Measurements from ENCODE around the gene UNKL. TPM values are rescaled to one million over a fixed set of nuclear protein-coding genes. Genes with fewer than 3 reads are reported as not detected.

Gene UNKL
- total RNA-seq, 1 donor from 2014 or later: 6.1 TPM

DNA sequence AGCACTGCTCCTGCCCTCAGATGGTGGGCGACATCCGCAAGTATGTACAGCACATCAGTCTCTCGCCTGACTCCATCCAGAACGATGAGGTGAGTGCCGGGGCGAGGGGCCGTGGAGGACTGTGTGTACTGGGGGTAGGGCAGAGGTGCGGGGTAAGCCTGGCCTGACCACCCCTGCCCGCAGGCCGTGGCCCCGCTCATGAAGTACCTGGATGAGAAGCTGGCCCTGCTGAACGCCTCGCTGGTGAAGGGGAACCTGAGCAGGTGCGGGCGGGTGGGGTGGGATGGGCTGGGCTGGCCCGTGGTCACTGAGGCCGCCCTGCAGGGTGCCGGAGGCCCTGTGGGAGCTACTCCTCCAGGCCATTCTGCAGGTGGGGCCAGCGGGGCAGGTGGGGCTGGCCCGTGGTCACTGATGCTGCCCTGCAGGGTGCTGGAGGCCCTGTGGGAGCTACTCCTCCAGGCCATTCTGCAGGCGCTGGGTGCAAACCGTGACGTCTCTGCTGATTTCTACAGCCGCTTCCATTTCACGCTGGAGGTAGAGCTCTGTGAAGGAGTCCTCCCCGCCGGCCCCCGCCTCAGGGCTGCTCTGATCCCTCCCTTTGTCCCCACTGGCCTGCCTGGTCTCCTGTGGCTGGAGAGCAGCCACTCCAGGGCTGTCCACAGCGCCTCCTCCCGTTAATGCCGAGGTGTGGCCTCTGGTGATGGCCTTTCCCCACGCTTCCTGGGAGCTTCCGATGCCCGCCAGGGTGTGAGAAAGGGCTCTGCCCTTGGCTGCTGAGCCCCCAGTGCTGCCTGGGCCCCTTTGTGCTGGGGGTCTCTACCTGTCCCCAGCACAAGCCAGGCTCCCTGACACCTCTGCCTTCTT, 67.8 kb downstream of the UNKL start:
- H3K9me3 Mint-ChIP-seq: no peaks in the 10 kb centered on the region
- H3K27ac Mint-ChIP-seq: no peak overlapping the region
- H3K36me3 ChIP-seq: no peaks in the 10 kb centered on the region
- H3K4me3 ChIP-seq: no peak overlapping the region
- peaks cover 5% of the 10 kb centered on the region for H3F3A ChIP-seq (ENCODE audit: low read depth)
- H3K27me3 Mint-ChIP-seq (ENCODE audit: insufficient read depth, low read depth): peaks cover 14% of the 10 kb centered on the region
- H3K27ac ChIP-seq: no peak overlapping the region
- peaks cover 19% of the 10 kb centered on the region for H3K4me1 Mint-ChIP-seq
- H3K4me2 ChIP-seq: no peak overlapping the region
- peaks cover 9% of the 10 kb centered on the region for H3K4me1 ChIP-seq
- H3K79me2 ChIP-seq (ENCODE audit: low read depth): peaks cover 13% of the 10 kb centered on the region
- no peaks in the 10 kb centered on the region for H3K9me3 ChIP-seq (ENCODE audit: low read depth)
- no peak overlapping the region for H3K4me3 Mint-ChIP-seq
- peaks cover 13% of the 10 kb centered on the region for H4K20me1 ChIP-seq (ENCODE audit: low read depth)
- no peak overlapping the region for H2AFZ ChIP-seq (replicated peaks)
- H3K36me3 Mint-ChIP-seq: no peaks in the 10 kb centered on the region
- no peak for DNase-seq (ENCODE audit: low spot score)
- no peak for TF ChIP-seq EZH2 (IDR thresholded peaks at IDR 0.05)
- TF ChIP-seq, protein P1, sequence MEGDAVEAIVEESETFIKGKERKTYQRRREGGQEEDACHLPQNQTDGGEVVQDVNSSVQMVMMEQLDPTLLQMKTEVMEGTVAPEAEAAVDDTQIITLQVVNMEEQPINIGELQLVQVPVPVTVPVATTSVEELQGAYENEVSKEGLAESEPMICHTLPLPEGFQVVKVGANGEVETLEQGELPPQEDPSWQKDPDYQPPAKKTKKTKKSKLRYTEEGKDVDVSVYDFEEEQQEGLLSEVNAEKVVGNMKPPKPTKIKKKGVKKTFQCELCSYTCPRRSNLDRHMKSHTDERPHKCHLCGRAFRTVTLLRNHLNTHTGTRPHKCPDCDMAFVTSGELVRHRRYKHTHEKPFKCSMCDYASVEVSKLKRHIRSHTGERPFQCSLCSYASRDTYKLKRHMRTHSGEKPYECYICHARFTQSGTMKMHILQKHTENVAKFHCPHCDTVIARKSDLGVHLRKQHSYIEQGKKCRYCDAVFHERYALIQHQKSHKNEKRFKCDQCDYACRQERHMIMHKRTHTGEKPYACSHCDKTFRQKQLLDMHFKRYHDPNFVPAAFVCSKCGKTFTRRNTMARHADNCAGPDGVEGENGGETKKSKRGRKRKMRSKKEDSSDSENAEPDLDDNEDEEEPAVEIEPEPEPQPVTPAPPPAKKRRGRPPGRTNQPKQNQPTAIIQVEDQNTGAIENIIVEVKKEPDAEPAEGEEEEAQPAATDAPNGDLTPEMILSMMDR (IDR thresholded peaks at IDR 0.05): peak; percentile 18
- no peak overlapping the region for H3K9ac ChIP-seq
- H3K27me3 ChIP-seq: peaks cover 33% of the 10 kb centered on the region

- H3K4me3 Mint-ChIP-seq: no peak overlapping the region
- no peaks in the 10 kb centered on the region for H3K36me3 Mint-ChIP-seq
- Histone ChIP-seq H3K9me3 (ENCODE audit: low read depth) (no peaks in the 10 kb centered on the region), H3K79me2 (ENCODE audit: low read depth) (peaks cover 5% of the 10 kb centered on the region), H4K20me1 (ENCODE audit: low read depth) (peaks cover 11% of the 10 kb centered on the region), H3K4me3 (no peak overlapping the region), H3K27ac (no peak overlapping the region), H3F3A (ENCODE audit: low read depth) (peaks cover 5% of the 10 kb centered on the region), H3K36me3 (no peaks in the 10 kb centered on the region), H3K9ac (no peak overlapping the region), H3K4me2 (no peak overlapping the region), H2AFZ (replicated peaks) (no peak overlapping the region), H3K27me3 (peaks cover 41% of the 10 kb centered on the region), H3K4me1 (peaks cover 9% of the 10 kb centered on the region)
- H3K27ac Mint-ChIP-seq: no peak overlapping the region
- peaks cover 19% of the 10 kb centered on the region for H3K4me1 Mint-ChIP-seq
- peaks cover 14% of the 10 kb centered on the region for H3K27me3 Mint-ChIP-seq (ENCODE audit: insufficient read depth, low read depth)
- no peaks in the 10 kb centered on the region for H3K9me3 Mint-ChIP-seq
- TF ChIP-seq, protein P1 (IDR thresholded peaks at IDR 0.05): no peak
- TF ChIP-seq EZH2 (IDR thresholded peaks at IDR 0.05): no peak
- no peak for TF ChIP-seq EZH2phosphoT487 (IDR thresholded peaks at IDR 0.05)
- no peak for DNase-seq (ENCODE audit: low spot score)
Measured at GRCh38 chr16:1345651-1346421, 68.7 kb downstream of the UNKL start.

GRCh38 chr16:1345087-1345486, 69.4 kb downstream of the UNKL start:
- Histone ChIP-seq H3K36me3 (no peaks in the 10 kb centered on the region), H3K79me2 (ENCODE audit: low read depth) (no peaks in the 10 kb centered on the region), H3K27ac (no peak overlapping the region), H3K4me3 (no peak overlapping the region), H3K9me3 (ENCODE audit: low read depth) (no peaks in the 10 kb centered on the region), H3F3A (ENCODE audit: low read depth) (peaks cover 5% of the 10 kb centered on the region), H4K20me1 (ENCODE audit: low read depth) (peaks cover 8% of the 10 kb centered on the region), H3K9ac (no peak overlapping the region), H2AFZ (replicated peaks) (no peak overlapping the region), H3K4me2 (no peak overlapping the region), H3K4me1 (peaks cover 9% of the 10 kb centered on the region), H3K27me3 (peaks cover 48% of the 10 kb centered on the region)
- Mint-ChIP-seq H3K9me3 (no peaks in the 10 kb centered on the region), H3K4me3 (no peak overlapping the region), H3K27ac (no peak overlapping the region), H3K4me1 (peaks cover 12% of the 10 kb centered on the region), H3K36me3 (no peaks in the 10 kb centered on the region), H3K27me3 (ENCODE audit: insufficient read depth, low read depth) (peaks cover 10% of the 10 kb centered on the region)
- TF ChIP-seq EZH2 (IDR thresholded peaks at IDR 0.05) (no peak), EZH2phosphoT487 (IDR thresholded peaks at IDR 0.05) (no peak)
- TF ChIP-seq, protein P1 (IDR thresholded peaks at IDR 0.05): no peak
- DNase-seq (ENCODE audit: low spot score): no peak

All from neural progenitor cell (in vitro differentiated cells).